Measurements from ENCODE around the gene SLC35G4. TPM values are rescaled to one million over a fixed set of nuclear protein-coding genes. Genes with fewer than 3 reads are reported as not detected.

SLC35G4 gene
- polyA plus RNA-seq, 1 of the 3 experiments (the other 2 are of a cell fraction): not detected

GRCh38 chr18:11649839-11650238, 40.4 kb downstream of the SLC35G4 start:
- DNase-seq: no peak
- no peaks in the 10 kb centered on the region for H4K20me1 ChIP-seq (ENCODE audit: insufficient read depth)
- no peaks in the 10 kb centered on the region for H3K79me2 ChIP-seq (ENCODE audit: insufficient read depth)
- H3K9ac ChIP-seq: no peak overlapping the region
- H3K4me3 ChIP-seq (ENCODE audit: low read depth in 2 of 2, low read length in 1 of 2): no peak overlapping the region
- TF ChIP-seq ZBTB33 (IDR thresholded peaks at IDR 0.05; ENCODE audit: borderline replicate concordance, low read depth): no peak
- TF ChIP-seq RXRA (IDR thresholded peaks at IDR 0.05; ENCODE audit: borderline replicate concordance, low read depth): no peak
- no peak for TF ChIP-seq FOXM1 (IDR thresholded peaks at IDR 0.05; ENCODE audit: low read depth)
- TF ChIP-seq NFIC (IDR thresholded peaks at IDR 0.05; ENCODE audit: borderline replicate concordance): no peak
- TF ChIP-seq TAF1 (IDR thresholded peaks at IDR 0.05; ENCODE audit: borderline replicate concordance, low read depth, low read length): no peak
- no peak for TF ChIP-seq MXI1 (IDR thresholded peaks at IDR 0.05; ENCODE audit: low read depth, low read length)
- no peak for TF ChIP-seq MAX (IDR thresholded peaks at IDR 0.05; ENCODE audit: low read depth)
- TF ChIP-seq USF1 (IDR thresholded peaks at IDR 0.05; ENCODE audit: borderline replicate concordance, low read depth): no peak
- no peak for TF ChIP-seq USF2 (IDR thresholded peaks at IDR 0.05; ENCODE audit: borderline replicate concordance, low read depth, low read length)
- TF ChIP-seq GATA2 (CRISPR knock-in tag; IDR thresholded peaks at IDR 0.05): no peak
- TF ChIP-seq YY1 (IDR thresholded peaks at IDR 0.05; ENCODE audit: low read depth): no peak
- TF ChIP-seq RFX5 (IDR thresholded peaks at IDR 0.05; ENCODE audit: low read length): no peak
- no peak for TF ChIP-seq CHD2 (IDR thresholded peaks at IDR 0.05; ENCODE audit: low read length, partially characterized antibody)
- TF ChIP-seq CTCF (IDR thresholded peaks at IDR 0.05): no peak
- TF ChIP-seq ELF1 (IDR thresholded peaks at IDR 0.05): no peak
- TF ChIP-seq EZH2phosphoT487 (IDR thresholded peaks at IDR 0.05; ENCODE audit: borderline replicate concordance, low read depth): no peak
- no peak overlapping the region for H3K4me2 ChIP-seq
- no peaks in the 10 kb centered on the region for H3K9me2 ChIP-seq
- H3K9me3 ChIP-seq: no peaks in the 10 kb centered on the region
- H3K27ac ChIP-seq (ENCODE audit: low read depth in 2 of 2, low read length in 1 of 2): no peak overlapping the region
- 3% methylated on average over 4 of the region's 4 CpGs for WGBS (ENCODE audit: low lambda C conversion rate)
- no peaks in the 10 kb centered on the region for H3K36me3 ChIP-seq (replicated peaks in 1 of 2; ENCODE audit: control insufficient read depth in 1 of 2, insufficient read depth in 2 of 2, low read length in 1 of 2)
- H2AFZ ChIP-seq (ENCODE audit: low read depth): no peak overlapping the region
- ChIA-PET CTCF (no interaction called here), POLR2A (no interaction called here)
- no peaks in the 10 kb centered on the region for H3F3A ChIP-seq (replicated peaks; ENCODE audit: insufficient read depth)
- H3K4me1 ChIP-seq (ENCODE audit: control insufficient read depth in 1 of 2, insufficient read depth in 2 of 2, low read depth in 1 of 2, low read length in 1 of 2): no peaks in the 10 kb centered on the region
- peaks cover 21% of the 10 kb centered on the region; the same call in 1 of the 2 replicates for H3K27me3 ChIP-seq (ENCODE audit: insufficient read depth)

All from SK-N-SH (cell line).